OCI-LY3 (cell line): ENCODE results near the gene ADAMTS14.

ENCODE experiments used
- H2AFZ ChIP-seq: fragments of 200-600, 300-600 bp; shearing (Covaris generic); 2 replicates; pipeline ENCODE4 v1.6.0; 2014; ENCODE audit warnings: antibody characterized with exemption, low read depth, low read length
- H3K27ac ChIP-seq: fragments of 200-600, 300-600 bp; sonication (generic); 2 replicates; pipeline ENCODE4 v1.5.1; 2014; ENCODE audit warnings: mild to moderate bottlenecking, low read length, moderate library complexity, mixed read lengths
- H3K27me3 ChIP-seq: fragments of 200-600, 300-600 bp; sonication (generic); 2 replicates; pipeline ENCODE4 v1.6.1; 2014; ENCODE audit warnings: low read depth, low read length, mixed read lengths
- H3K36me3 ChIP-seq: fragments of 200-600, 300-600 bp; sonication (generic); replicated peaks from 2 replicates; pipeline ENCODE3; 2014; ENCODE audit warnings: low read depth, low read length, mixed read lengths
- H3K4me1 ChIP-seq: fragments of 300-600, 200-600 bp; sonication (generic); 2 replicates; pipeline ENCODE4 v1.6.1; 2014; ENCODE audit warnings: low read length, mixed read lengths
- H3K4me2 ChIP-seq: fragments of 200-600, 300-600 bp; sonication (generic); 2 replicates; pipeline ENCODE4 v1.6.1; 2014; ENCODE audit warnings: low read length, mixed read lengths
- H3K4me3 ChIP-seq: fragments of 300-600, 200-600 bp; sonication (generic); 2 replicates; pipeline ENCODE4 v1.5.1; 2014; ENCODE audit warnings: antibody characterized with exemption, mild to moderate bottlenecking, low read length, moderate library complexity
- H3K79me2 ChIP-seq: fragments of 300-600, 200-600 bp; shearing (Covaris generic); 2 replicates; pipeline ENCODE4 v1.6.1; 2014; ENCODE audit warnings: mild to moderate bottlenecking, low read length, mixed read lengths
- H3K9ac ChIP-seq: fragments of 300-600, 200-600 bp; shearing (Covaris generic); 2 replicates; pipeline ENCODE4 v1.6.0; 2014; ENCODE audit warnings: mild to moderate bottlenecking, low read length, moderate library complexity
- H3K9me3 ChIP-seq: fragments of 200-600, 300-600 bp; shearing (Covaris generic); 2 replicates; pipeline ENCODE4 v1.6.1; 2014; ENCODE audit warnings: low read length, mixed read lengths; ENCODE audit not compliant: insufficient read depth
- H4K20me1 ChIP-seq: fragments of 200-600, 300-600 bp; sonication (generic); 2 replicates; pipeline ENCODE4 v1.6.1; 2016; ENCODE audit warnings: low read length, mixed read lengths; ENCODE audit not compliant: insufficient read depth
- EZH2phosphoT487 ChIP-seq: fragments of 200-600 bp; shearing (Covaris generic); IDR thresholded peaks from 2 replicates; pipeline ENCODE4 v1.6.1; 2018; ENCODE audit warnings: antibody characterized with exemption, mixed run types, low read depth
- TF ChIP-seq, protein P1 (sequence below): fragments of 200-600, 300-600 bp; sonication (generic); IDR thresholded peaks from 2 replicates; pipeline ENCODE4 v1.5.1; 2014; ENCODE audit warnings: antibody characterized with exemption, low read length, low read depth

The ADAMTS14 gene

DNA sequence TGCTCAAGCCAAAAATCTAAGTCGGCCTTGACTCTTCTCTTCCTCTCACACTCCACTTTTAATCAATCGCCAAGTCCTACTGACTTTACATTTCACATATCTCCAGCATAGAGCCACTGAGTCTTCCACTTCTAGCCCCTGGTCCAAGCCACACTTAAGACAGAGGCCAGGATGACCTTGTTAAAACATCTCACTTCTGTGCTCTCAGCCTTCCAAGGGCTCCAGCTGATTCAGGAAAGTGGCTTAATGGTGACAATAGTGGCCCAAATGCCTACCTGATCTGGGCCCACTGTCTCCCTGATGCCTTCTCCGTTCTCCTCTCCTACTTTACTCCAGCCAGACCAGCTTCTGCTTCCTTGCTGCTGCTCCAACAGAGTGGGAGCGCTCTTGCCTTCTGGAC lies 108.5 kb downstream of the ADAMTS14 start:
- H3K9me3 ChIP-seq = no peaks in the 10 kb centered on the region
- no peak overlapping the region for H3K4me3 ChIP-seq
- no peaks in the 10 kb centered on the region for H4K20me1 ChIP-seq
- H3K4me1 ChIP-seq = no peaks in the 10 kb centered on the region
- no peaks in the 10 kb centered on the region for H3K27me3 ChIP-seq
- H2AFZ ChIP-seq = no peak overlapping the region
- H3K27ac ChIP-seq = no peak overlapping the region
- H3K36me3 ChIP-seq = no peaks in the 10 kb centered on the region
- H3K4me2 ChIP-seq = no peak overlapping the region
- TF ChIP-seq EZH2phosphoT487 = no peak
- TF ChIP-seq, protein P1, sequence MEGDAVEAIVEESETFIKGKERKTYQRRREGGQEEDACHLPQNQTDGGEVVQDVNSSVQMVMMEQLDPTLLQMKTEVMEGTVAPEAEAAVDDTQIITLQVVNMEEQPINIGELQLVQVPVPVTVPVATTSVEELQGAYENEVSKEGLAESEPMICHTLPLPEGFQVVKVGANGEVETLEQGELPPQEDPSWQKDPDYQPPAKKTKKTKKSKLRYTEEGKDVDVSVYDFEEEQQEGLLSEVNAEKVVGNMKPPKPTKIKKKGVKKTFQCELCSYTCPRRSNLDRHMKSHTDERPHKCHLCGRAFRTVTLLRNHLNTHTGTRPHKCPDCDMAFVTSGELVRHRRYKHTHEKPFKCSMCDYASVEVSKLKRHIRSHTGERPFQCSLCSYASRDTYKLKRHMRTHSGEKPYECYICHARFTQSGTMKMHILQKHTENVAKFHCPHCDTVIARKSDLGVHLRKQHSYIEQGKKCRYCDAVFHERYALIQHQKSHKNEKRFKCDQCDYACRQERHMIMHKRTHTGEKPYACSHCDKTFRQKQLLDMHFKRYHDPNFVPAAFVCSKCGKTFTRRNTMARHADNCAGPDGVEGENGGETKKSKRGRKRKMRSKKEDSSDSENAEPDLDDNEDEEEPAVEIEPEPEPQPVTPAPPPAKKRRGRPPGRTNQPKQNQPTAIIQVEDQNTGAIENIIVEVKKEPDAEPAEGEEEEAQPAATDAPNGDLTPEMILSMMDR = no peak
- no peaks in the 10 kb centered on the region for H3K79me2 ChIP-seq
- H3K9ac ChIP-seq = no peak overlapping the region

DNA sequence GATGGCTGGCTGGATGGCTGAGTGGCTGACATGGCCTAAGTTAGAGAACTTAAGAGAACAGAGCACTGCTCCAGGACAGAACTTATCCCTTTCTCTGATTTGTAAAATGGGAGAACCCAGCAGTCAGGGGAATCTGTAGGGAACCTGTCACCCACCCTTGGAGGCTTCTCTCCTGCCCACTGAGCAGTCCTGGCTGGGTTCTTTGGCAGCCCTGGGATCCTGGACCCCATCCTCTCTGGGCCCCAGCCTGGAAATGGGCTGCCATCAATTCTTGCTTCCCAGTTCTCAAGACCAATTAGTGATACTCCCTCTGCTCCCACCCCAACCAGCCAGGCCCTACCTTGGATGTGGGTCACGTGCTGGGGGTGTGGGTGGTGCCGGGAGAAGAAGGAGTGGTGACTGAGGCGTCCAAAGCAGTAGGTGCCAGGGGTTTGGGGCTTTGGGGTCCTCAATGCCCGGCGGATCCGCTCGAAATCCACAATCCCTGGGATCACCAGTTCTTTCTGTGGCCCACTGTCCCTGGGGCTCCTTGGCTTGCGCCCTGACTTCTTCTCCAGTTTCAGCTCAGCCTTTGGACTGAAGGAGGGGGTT lies 109.2 kb downstream of the ADAMTS14 start:
- Histone ChIP-seq H3K36me3 (no peaks in the 10 kb centered on the region), H3K79me2 (no peaks in the 10 kb centered on the region), H3K4me1 (no peaks in the 10 kb centered on the region), H3K9me3 (no peaks in the 10 kb centered on the region), H3K4me3 (no peak overlapping the region), H4K20me1 (no peaks in the 10 kb centered on the region), H3K9ac (no peak overlapping the region), H3K27me3 (no peaks in the 10 kb centered on the region), H3K4me2 (no peak overlapping the region), H3K27ac (no peak overlapping the region), H2AFZ (no peak overlapping the region)
- no peak for TF ChIP-seq EZH2phosphoT487
- TF ChIP-seq, protein P1 = no peak

DNA sequence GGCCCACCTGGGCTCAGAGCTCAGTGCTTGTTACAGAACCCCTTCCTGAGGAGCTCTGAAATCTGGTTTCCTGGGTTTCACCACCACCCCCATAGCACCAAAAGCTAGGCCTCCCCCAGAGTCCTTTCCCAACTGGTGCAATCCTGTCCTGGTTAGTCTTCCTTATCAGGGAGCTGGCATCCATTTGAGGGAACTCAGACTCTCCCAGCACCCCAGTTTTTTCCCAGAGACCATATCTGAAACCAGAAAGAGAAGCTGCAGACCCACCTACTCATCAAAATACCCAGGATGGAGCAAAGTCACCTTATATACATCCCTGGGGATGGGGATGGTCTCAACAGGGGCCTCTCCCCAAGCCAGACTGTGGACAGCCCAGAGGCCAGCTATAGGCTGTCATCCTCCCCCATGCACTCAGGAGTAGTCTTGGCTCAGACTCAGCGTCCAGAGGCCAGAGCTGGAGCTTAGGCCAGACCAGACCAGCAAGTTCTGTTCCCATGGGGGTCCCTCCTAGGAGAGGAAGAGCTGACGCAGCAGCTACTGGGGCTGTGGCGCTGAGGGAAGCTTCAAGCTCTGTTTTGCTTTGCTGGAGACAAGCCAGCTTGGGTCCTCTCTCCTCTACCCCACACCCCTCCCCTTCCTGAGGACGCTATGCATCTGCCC lies 109.9 kb downstream of the ADAMTS14 start:
- Histone ChIP-seq H4K20me1 (no peaks in the 10 kb centered on the region), H3K27me3 (no peaks in the 10 kb centered on the region), H3K79me2 (no peaks in the 10 kb centered on the region), H3K4me2 (no peak overlapping the region), H3K4me1 (no peaks in the 10 kb centered on the region), H3K9me3 (no peaks in the 10 kb centered on the region), H2AFZ (no peak overlapping the region), H3K27ac (no peak overlapping the region), H3K9ac (no peak overlapping the region), H3K4me3 (no peak overlapping the region), H3K36me3 (no peaks in the 10 kb centered on the region)
- TF ChIP-seq, protein P1 = no peak
- no peak for TF ChIP-seq EZH2phosphoT487

DNA sequence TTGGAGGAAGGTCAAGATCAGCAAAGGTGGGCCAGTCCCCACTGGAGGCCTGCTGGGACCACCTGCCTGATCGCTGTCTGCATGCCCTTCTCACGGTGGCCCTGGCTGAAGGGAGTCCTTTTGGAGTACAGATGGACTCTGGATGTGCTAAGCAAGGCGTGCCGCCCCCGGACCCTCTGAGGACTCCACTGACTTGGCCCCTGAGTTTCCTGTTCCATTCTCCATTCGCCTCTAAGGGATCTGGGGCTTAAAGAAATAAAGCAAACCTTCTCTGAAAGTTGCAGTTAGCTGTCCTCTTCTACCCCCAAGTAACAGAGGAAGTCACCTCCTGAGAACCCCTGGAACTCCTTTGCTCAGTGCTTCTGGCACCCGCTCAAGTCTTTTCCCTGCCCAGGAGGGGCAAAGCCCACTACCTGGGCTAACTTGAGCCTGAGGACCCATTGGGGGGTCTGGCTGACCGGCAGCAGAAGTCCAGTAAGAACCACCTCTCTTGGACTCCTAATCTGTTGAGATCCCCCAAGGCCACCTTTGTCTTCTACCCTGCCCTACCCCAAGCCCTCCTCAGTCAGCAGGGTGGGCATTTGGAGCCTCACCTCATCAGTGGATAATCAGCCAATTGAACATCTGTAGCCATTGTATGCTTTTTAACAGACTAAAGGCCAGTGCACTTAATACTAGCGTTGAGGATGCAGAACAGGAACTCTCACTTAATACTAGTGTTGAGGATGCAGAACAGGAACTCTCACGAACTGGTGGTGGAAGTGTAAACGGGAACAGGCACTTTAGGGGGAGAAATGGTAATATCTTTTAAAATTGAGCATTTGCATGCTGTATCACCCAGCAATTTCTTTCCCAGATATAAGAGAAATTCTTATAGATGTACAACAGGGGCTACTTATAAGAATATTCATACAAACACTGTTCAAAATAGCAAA lies 110.7 kb downstream of the ADAMTS14 start:
- TF ChIP-seq EZH2phosphoT487 = no peak
- TF ChIP-seq, protein P1 = no peak
- no peaks in the 10 kb centered on the region for H4K20me1 ChIP-seq
- no peak overlapping the region for H3K4me2 ChIP-seq
- H3K27ac ChIP-seq = no peak overlapping the region
- no peaks in the 10 kb centered on the region for H3K27me3 ChIP-seq
- no peak overlapping the region for H2AFZ ChIP-seq
- no peak overlapping the region for H3K9ac ChIP-seq
- no peaks in the 10 kb centered on the region for H3K9me3 ChIP-seq
- H3K4me1 ChIP-seq = no peaks in the 10 kb centered on the region
- no peak overlapping the region for H3K4me3 ChIP-seq
- no peaks in the 10 kb centered on the region for H3K36me3 ChIP-seq
- H3K79me2 ChIP-seq = no peaks in the 10 kb centered on the region
